Tibial nerve (tissue), 4 donors: ENCODE results near the gene NAA50. TPM values are rescaled to one million over a fixed set of nuclear protein-coding genes. Genes with fewer than 3 reads are reported as not detected.

Source experiments
- DNase-seq, 2 donors: peaks; one replicate each; pipeline ENCODE4 v3.0.0-alpha.2; 2019; ENCODE audit warnings: low spot score in 2 of 2
- H3K27ac ChIP-seq, 4 donors: fragments of 200-600 bp; sonication (generic) in 3 of 4; one replicate each; pipeline ENCODE4 v1.5.1; 2017 to 2019; ENCODE audit warnings: mild to moderate bottlenecking in 1 of 4
- H3K27me3 ChIP-seq, 2 donors: fragments of 200-600 bp; sonication (generic) in 1 of 2; one replicate each; pipeline versions ENCODE4 v1.5.1 to v1.6.0; 2017 to 2019
- H3K36me3 ChIP-seq, 3 donors: fragments of 200-600 bp; sonication (generic); one replicate each; pipeline ENCODE4 v1.5.1; 2018 to 2019
- H3K4me1 ChIP-seq, 4 donors: fragments of 200-600 bp; sonication (generic) in 3 of 4; one replicate each; pipeline ENCODE4 v1.5.1; 2017 to 2019
- H3K4me3 ChIP-seq, 4 donors: fragments of 200-600 bp; sonication (generic) in 3 of 4; one replicate each; pipeline ENCODE4 v1.5.1; 2017 to 2019; ENCODE audit warnings: mild to moderate bottlenecking in 1 of 4, moderate library complexity in 1 of 4
- H3K9me3 ChIP-seq, 4 donors: fragments of 200-600 bp; sonication (generic) in 3 of 4; one replicate each; pipeline ENCODE4 v1.5.1; 2017 to 2019
- CTCF ChIP-seq, 5 experiments: fragments of 200-600 bp in 3 of 5; fragments of 450-650 bp in 2 of 5; sonication (generic) in 3 of 5; IDR thresholded peaks; one replicate each; pipeline ENCODE4 v1.5.1; 2016 to 2019; ENCODE audit warnings: antibody characterized with exemption in 5 of 5, mild to moderate bottlenecking in 3 of 5, moderate library complexity in 2 of 5
- EP300 ChIP-seq, 2 donors: sonication (generic); formaldehyde crosslinking; IDR thresholded peaks; one replicate each; pipeline ENCODE4 v1.6.1; 2017; ENCODE audit warnings: antibody characterized with exemption in 2 of 2, mild to moderate bottlenecking in 1 of 2
- POLR2A ChIP-seq, 2 donors: fragments of 450-650 bp; IDR thresholded peaks; one replicate each; pipeline ENCODE4 v1.6.1; 2017; ENCODE audit warnings: antibody characterized with exemption in 2 of 2, mild to moderate bottlenecking in 2 of 2, moderate library complexity in 2 of 2
- WGBS, 2 donors: methylation state at CpG; one replicate each; pipeline ENCODE4 v1.1.5; 2018; 5-methylcytosine and 5-hydroxymethylcytosine counted together
- total RNA-seq, 4 donors: library from RNA; depleted of rRNA; stranded (reverse); fragments of >200 nt; gene quantifications; one replicate each; pipeline ENCODE4 v1.1.0, GENCODE V29; 2016

Gene NAA50
- total RNA-seq, 4 donors from 2014 or later: 80.7 to 101 (median 89.0) TPM

GRCh38 chr3:113743006-113743630, 2.9 kb downstream of the NAA50 start:
- 73 to 75% methylated on average over 7 of the region's 7 CpGs for WGBS, 2 donors
- H3K36me3 ChIP-seq: no peaks in the 10 kb centered on the region
- H3K9me3 ChIP-seq: no peaks in the 10 kb centered on the region
- H3K27ac ChIP-seq: no peak overlapping the region
- peaks cover 0 to 66% (median 21%) of the 10 kb centered on the region in 4 donors for H3K4me1 ChIP-seq
- no peak for DNase-seq
- H3K27me3 ChIP-seq: no peaks in the 10 kb centered on the region
- no peak overlapping the region for H3K4me3 ChIP-seq
- no peak for TF ChIP-seq EP300 (IDR thresholded peaks at IDR 0.05)
- no peak for TF ChIP-seq POLR2A (IDR thresholded peaks at IDR 0.05)
- no peak for TF ChIP-seq CTCF (IDR thresholded peaks at IDR 0.05)

GRCh38 chr3:113741620-113742019, 4.4 kb downstream of the NAA50 start:
- H3K9me3 ChIP-seq: no peaks in the 10 kb centered on the region
- H3K4me3 ChIP-seq: no peak overlapping the region
- no peak overlapping the region for H3K27ac ChIP-seq
- WGBS, 2 donors: 60% methylated on average over 1 of the region's 1 CpG
- DNase-seq: no peak
- no peaks in the 10 kb centered on the region for H3K36me3 ChIP-seq
- H3K27me3 ChIP-seq: no peaks in the 10 kb centered on the region
- TF ChIP-seq POLR2A (IDR thresholded peaks at IDR 0.05) (no peak), CTCF (IDR thresholded peaks at IDR 0.05) (no peak), EP300 (IDR thresholded peaks at IDR 0.05) (no peak)
- peaks cover 6 to 73% (median 24%) of the 10 kb centered on the region in 4 donors for H3K4me1 ChIP-seq

- no peaks in the 10 kb centered on the region for H3K27me3 ChIP-seq
- WGBS, 2 donors: 56 to 58% methylated on average over 5 of the region's 5 CpGs
- H3K9me3 ChIP-seq: no peaks in the 10 kb centered on the region
- no peak for DNase-seq
- H3K4me3 ChIP-seq: no peak overlapping the region
- H3K4me1 ChIP-seq: peaks cover 6 to 78% (median 25%) of the 10 kb centered on the region in 4 donors
- TF ChIP-seq POLR2A (IDR thresholded peaks at IDR 0.05): no peak
- no peak for TF ChIP-seq EP300 (IDR thresholded peaks at IDR 0.05)
- no peak for TF ChIP-seq CTCF (IDR thresholded peaks at IDR 0.05)
- no peaks in the 10 kb centered on the region for H3K36me3 ChIP-seq
- H3K27ac ChIP-seq: no peak overlapping the region
Measured at GRCh38 chr3:113741086-113741485, 5.0 kb downstream of the NAA50 start.

- Histone ChIP-seq H3K9me3 (no peaks in the 10 kb centered on the region), H3K27ac (peak overlapping the region in 1 of 4 donors; percentile 43), H3K27me3 (no peaks in the 10 kb centered on the region), H3K4me3 (no peak overlapping the region), H3K36me3 (no peaks in the 10 kb centered on the region), H3K4me1 (peaks cover under 1 to 57% (median 9%) of the 10 kb centered on the region in 4 donors)
- no peak for DNase-seq
- TF ChIP-seq CTCF (IDR thresholded peaks at IDR 0.05) (peak; percentile 56 to 84 (median 60)), POLR2A (IDR thresholded peaks at IDR 0.05) (no peak)
- 8% methylated on average over 3 of the region's 3 CpGs for WGBS, 2 donors
Measured at GRCh38 chr3:113736548-113737089, 9.4 kb downstream of the NAA50 start.

- Histone ChIP-seq H3K4me3 (no peak overlapping the region), H3K9me3 (no peaks in the 10 kb centered on the region), H3K4me1 (peaks cover under 1 to 37% (median 4%) of the 10 kb centered on the region in 4 donors), H3K27ac (no peak overlapping the region), H3K36me3 (no peaks in the 10 kb centered on the region), H3K27me3 (no peaks in the 10 kb centered on the region)
- TF ChIP-seq POLR2A (IDR thresholded peaks at IDR 0.05) (no peak), EP300 (IDR thresholded peaks at IDR 0.05) (no peak), CTCF (IDR thresholded peaks at IDR 0.05) (no peak)
- 84 to 85% methylated on average over 4 of the region's 4 CpGs for WGBS, 2 donors
- no peak for DNase-seq
Measured at GRCh38 chr3:113731694-113732093, 14.4 kb downstream of the NAA50 start.
